Measurements from ENCODE around the gene PSORS1C2. TPM values are rescaled to one million over a fixed set of nuclear protein-coding genes. Genes with fewer than 3 reads are reported as not detected.
"Not testable (repeated sequence)": the region's sequence is repeated elsewhere in the genome, so short reads cannot be mapped to it uniquely, and the experiment has no call there.

Gene PSORS1C2
- total and polyA plus RNA-seq, 2 donors (not counting 1 experiment from before 2014, with no cell fraction given) = not detected

GRCh38 chr6:31164475-31165063, 25.7 kb upstream of the PSORS1C2 start:
- not testable (repeated sequence) for H4K20me1 ChIP-seq (ENCODE audit: control insufficient read depth, extremely low read depth, insufficient read depth, low read length); H3K36me3 ChIP-seq (ENCODE audit: control insufficient read depth, insufficient read depth, low read length); H3K9me3 ChIP-seq (ENCODE audit: control insufficient read depth, insufficient read depth, low read depth, low read length); DNase-seq (ENCODE audit: low read depth in 2 of 2); H3K27ac ChIP-seq (ENCODE audit: insufficient read depth, low read length); H3K4me1 ChIP-seq (ENCODE audit: control insufficient read depth, extremely low read depth, insufficient read depth, low read length); H3K9ac ChIP-seq (ENCODE audit: insufficient read depth, low read length); H3K4me2 ChIP-seq (ENCODE audit: extremely low read depth, insufficient read depth, low read length); H3K79me2 ChIP-seq (ENCODE audit: control insufficient read depth, insufficient read depth, low read length); H3K4me3 ChIP-seq (replicated peaks in 1 of 4; ENCODE audit: control extremely low read depth in 1 of 4, insufficient read depth in 1 of 4, low read depth in 3 of 4, low read length in 4 of 4); H2AFZ ChIP-seq (ENCODE audit: low read length); H3K27me3 ChIP-seq (ENCODE audit: control insufficient read depth, insufficient read depth, low read length)

- H3K4me2 ChIP-seq (ENCODE audit: extremely low read depth, insufficient read depth, low read length) = no peak overlapping the region
- H3K4me3 ChIP-seq (replicated peaks in 1 of 4; ENCODE audit: control extremely low read depth in 1 of 4, insufficient read depth in 1 of 4, low read depth in 3 of 4, low read length in 4 of 4) = no peak overlapping the region
- H3K9me3 ChIP-seq (ENCODE audit: control insufficient read depth, insufficient read depth, low read depth, low read length) = no peaks in the 10 kb centered on the region
- no peaks in the 10 kb centered on the region for H3K27me3 ChIP-seq (ENCODE audit: control insufficient read depth, insufficient read depth, low read length)
- H3K4me1 ChIP-seq (ENCODE audit: control insufficient read depth, extremely low read depth, insufficient read depth, low read length) = peaks cover 9% of the 10 kb centered on the region
- H3K79me2 ChIP-seq (ENCODE audit: control insufficient read depth, insufficient read depth, low read length) = peaks cover 15% of the 10 kb centered on the region
- DNase-seq (ENCODE audit: low read depth in 2 of 2) = peak in 1 of 2 donors; percentile 28
- H3K9ac ChIP-seq (ENCODE audit: insufficient read depth, low read length) = no peak overlapping the region
- H4K20me1 ChIP-seq (ENCODE audit: control insufficient read depth, extremely low read depth, insufficient read depth, low read length) = no peaks in the 10 kb centered on the region
- H2AFZ ChIP-seq (ENCODE audit: low read length) = no peak overlapping the region
- peaks cover 3% of the 10 kb centered on the region for H3K36me3 ChIP-seq (ENCODE audit: control insufficient read depth, insufficient read depth, low read length)
- H3K27ac ChIP-seq (ENCODE audit: insufficient read depth, low read length) = no peak overlapping the region
- TF ChIP-seq EZH2 (IDR thresholded peaks at IDR 0.05; ENCODE audit: low read length, missing control alignments) = no peak
- no peak for TF ChIP-seq CTCF (conservative IDR thresholded peaks at IDR 0.05 in 1 of 2, IDR thresholded peaks at IDR 0.05 in 1 of 2; ENCODE audit: low read depth in 1 of 2, low read length in 2 of 2)
These were observed 25.1 kb upstream of the PSORS1C2 start for GRCh38 chr6:31163922-31164321.

GRCh38 chr6:31162463-31163165, 23.7 kb upstream of the PSORS1C2 start:
- no peak overlapping the region for H3K4me2 ChIP-seq (ENCODE audit: extremely low read depth, insufficient read depth, low read length)
- DNase-seq (ENCODE audit: low read depth in 2 of 2) = no peak
- H3K79me2 ChIP-seq (ENCODE audit: control insufficient read depth, insufficient read depth, low read length) = peaks cover 17% of the 10 kb centered on the region
- H3K27me3 ChIP-seq (ENCODE audit: control insufficient read depth, insufficient read depth, low read length) = no peaks in the 10 kb centered on the region
- H4K20me1 ChIP-seq (ENCODE audit: control insufficient read depth, extremely low read depth, insufficient read depth, low read length) = no peaks in the 10 kb centered on the region
- no peak overlapping the region for H2AFZ ChIP-seq (ENCODE audit: low read length)
- TF ChIP-seq EZH2 (IDR thresholded peaks at IDR 0.05; ENCODE audit: low read length, missing control alignments) (no peak), CTCF (conservative IDR thresholded peaks at IDR 0.05 in 1 of 2, IDR thresholded peaks at IDR 0.05 in 1 of 2; ENCODE audit: low read depth in 1 of 2, low read length in 2 of 2) (no peak)
- H3K4me1 ChIP-seq (ENCODE audit: control insufficient read depth, extremely low read depth, insufficient read depth, low read length) = peaks cover 11% of the 10 kb centered on the region
- no peak overlapping the region for H3K4me3 ChIP-seq (replicated peaks in 1 of 4; ENCODE audit: control extremely low read depth in 1 of 4, insufficient read depth in 1 of 4, low read depth in 3 of 4, low read length in 4 of 4)
- no peaks in the 10 kb centered on the region for H3K9me3 ChIP-seq (ENCODE audit: control insufficient read depth, insufficient read depth, low read depth, low read length)
- H3K27ac ChIP-seq (ENCODE audit: insufficient read depth, low read length) = no peak overlapping the region
- H3K9ac ChIP-seq (ENCODE audit: insufficient read depth, low read length) = no peak overlapping the region
- peaks cover 3% of the 10 kb centered on the region for H3K36me3 ChIP-seq (ENCODE audit: control insufficient read depth, insufficient read depth, low read length)

Measured in fibroblast of lung (primary cell).